Adipose tissue (tissue), 3 donors: ENCODE data around the gene SPACA4. TPM values are rescaled to one million over a fixed set of nuclear protein-coding genes. Genes with fewer than 3 reads are reported as not detected.

Experiments used
- polyA plus RNA-seq, 3 donors: library from polyadenylated mRNA; stranded (reverse); fragments of 200-250 nt; gene quantifications; one replicate each; pipeline ENCODE4 v1.2.3, GENCODE V29; 2013
- donor health status: healthy with polysubstance abuse.
- donor health status: Bipolar disorder and iron deficiency.
- donor health status: healthy.

The SPACA4 gene
- polyA plus RNA-seq, 3 donors, result not detected

Other genes starting within 250 kb of the SPACA4 start
- 10 to 100 TPM in 1 of 3 donors, 1 to 10 TPM in 2; 3.8 to 12.8 (median 7.4) TPM for gene TMEM143, start 242.8 kb upstream of the SPACA4 start, polyA plus RNA-seq
- gene SYNGR4, start 242.4 kb upstream of the SPACA4 start, polyA plus RNA-seq, result under 1 TPM in 1 of 3 donors, not detected in 2; 0.94 TPM
- gene KDELR1, start 215.2 kb upstream of the SPACA4 start, polyA plus RNA-seq, result 10 to 100 TPM; 86.8 to 98.2 (median 95.7) TPM
- under 1 TPM; 0.07 to 0.34 (median 0.15) TPM for gene GRIN2D, start 213.1 kb upstream of the SPACA4 start, polyA plus RNA-seq
- 10 to 100 TPM in 2 of 3 donors, 1 to 10 TPM in 1; 7.5 to 29.5 (median 12.7) TPM for gene GRWD1, start 160.8 kb upstream of the SPACA4 start, polyA plus RNA-seq
- gene KCNJ14, start 151.2 kb upstream of the SPACA4 start, polyA plus RNA-seq, result under 1 TPM; 0.11 to 0.58 (median 0.17) TPM
- gene CYTH2, start 137.4 kb upstream of the SPACA4 start, polyA plus RNA-seq, result 10 to 100 TPM; 36.5 to 50.2 (median 40.7) TPM
- 1 to 10 TPM in 1 of 3 donors, under 1 TPM in 2; 0.22 to 1.6 (median 0.22) TPM for gene LMTK3, start 94.9 kb upstream of the SPACA4 start, polyA plus RNA-seq
- under 1 TPM; 0.20 to 0.90 (median 0.45) TPM for gene SULT2B1, start 54.6 kb upstream of the SPACA4 start, polyA plus RNA-seq
- 1 to 10 TPM in 2 of 3 donors, under 1 TPM in 1; 0.56 to 4.2 (median 1.3) TPM for gene FAM83E, start 8.3 kb downstream of the SPACA4 start, polyA plus RNA-seq
- 1,000 to 10,000 TPM; 2,059 to 2,549 (median 2,360) TPM for gene RPL18, start 12.4 kb downstream of the SPACA4 start, polyA plus RNA-seq
- 10 to 100 TPM in 2 of 3 donors, 1 to 10 TPM in 1; 8.4 to 17.8 (median 17.7) TPM for gene SPHK2, start 12.8 kb downstream of the SPACA4 start, polyA plus RNA-seq
- 10 to 100 TPM in 1 of 3 donors, 1 to 10 TPM in 2; 2.9 to 10.9 (median 8.1) TPM for gene DBP, start 30.6 kb downstream of the SPACA4 start, polyA plus RNA-seq
- 10 to 100 TPM in 1 of 3 donors, 1 to 10 TPM in 2; 2.6 to 21.3 (median 2.7) TPM for gene CA11, start 39.4 kb downstream of the SPACA4 start, polyA plus RNA-seq
- gene NTN5, start 66.3 kb downstream of the SPACA4 start, polyA plus RNA-seq, result under 1 TPM in 2 of 3 donors, not detected in 1; 0.23 to 0.27 TPM
- 1 to 10 TPM; 1.5 to 7.1 (median 3.2) TPM for gene FUT2, start 89.2 kb downstream of the SPACA4 start, polyA plus RNA-seq
- gene MAMSTR, start 113.0 kb downstream of the SPACA4 start, polyA plus RNA-seq, result 1 to 10 TPM in 2 of 3 donors, under 1 TPM in 1; 0.86 to 2.2 (median 1.3) TPM
- 10 to 100 TPM in 2 of 3 donors, 1 to 10 TPM in 1; 8.9 to 58.3 (median 34.8) TPM for gene RASIP1, start 133.9 kb downstream of the SPACA4 start, polyA plus RNA-seq
- 1 to 10 TPM in 1 of 3 donors, under 1 TPM in 2; 0.66 to 1.6 (median 0.68) TPM for gene IZUMO1, start 140.2 kb downstream of the SPACA4 start, polyA plus RNA-seq
- 1 to 10 TPM; 2.7 to 4.8 (median 3.5) TPM for gene FUT1, start 145.9 kb downstream of the SPACA4 start, polyA plus RNA-seq
- gene FGF21, start 148.8 kb downstream of the SPACA4 start, polyA plus RNA-seq, result not detected
- gene BCAT2, start 204.3 kb downstream of the SPACA4 start, polyA plus RNA-seq, result 10 to 100 TPM; 44.9 to 58.9 (median 47.6) TPM
- gene HSD17B14, start 229.7 kb downstream of the SPACA4 start, polyA plus RNA-seq, result 10 to 100 TPM in 1 of 3 donors, 1 to 10 TPM in 2; 1.9 to 10.7 (median 4.6) TPM